HFF-Myc (cell line): ENCODE results near the gene EP400.
A peak's percentile ranks its signal among the peaks of the same experiment; 100 is the strongest.

Experiments
- DNase-seq: peaks from one replicate; pipeline ENCODE4 v3.0.0-alpha.2; 2011; ENCODE audit warnings: low read depth; ENCODE audit errors: extremely low read depth
- H3K4me3 ChIP-seq: replicated peaks from 2 replicates; pipeline ENCODE4 v1.5.1; 2011; ENCODE audit warnings: low read depth, mild to moderate bottlenecking, control low read depth, low read length
- TF ChIP-seq, protein P1 (sequence below): IDR thresholded peaks from 2 replicates; pipeline ENCODE4 v1.5.1; 2012; ENCODE audit warnings: mild to moderate bottlenecking, low read depth, low read length, control low read depth; ENCODE audit errors: missing control alignments

EP400 gene

DNA sequence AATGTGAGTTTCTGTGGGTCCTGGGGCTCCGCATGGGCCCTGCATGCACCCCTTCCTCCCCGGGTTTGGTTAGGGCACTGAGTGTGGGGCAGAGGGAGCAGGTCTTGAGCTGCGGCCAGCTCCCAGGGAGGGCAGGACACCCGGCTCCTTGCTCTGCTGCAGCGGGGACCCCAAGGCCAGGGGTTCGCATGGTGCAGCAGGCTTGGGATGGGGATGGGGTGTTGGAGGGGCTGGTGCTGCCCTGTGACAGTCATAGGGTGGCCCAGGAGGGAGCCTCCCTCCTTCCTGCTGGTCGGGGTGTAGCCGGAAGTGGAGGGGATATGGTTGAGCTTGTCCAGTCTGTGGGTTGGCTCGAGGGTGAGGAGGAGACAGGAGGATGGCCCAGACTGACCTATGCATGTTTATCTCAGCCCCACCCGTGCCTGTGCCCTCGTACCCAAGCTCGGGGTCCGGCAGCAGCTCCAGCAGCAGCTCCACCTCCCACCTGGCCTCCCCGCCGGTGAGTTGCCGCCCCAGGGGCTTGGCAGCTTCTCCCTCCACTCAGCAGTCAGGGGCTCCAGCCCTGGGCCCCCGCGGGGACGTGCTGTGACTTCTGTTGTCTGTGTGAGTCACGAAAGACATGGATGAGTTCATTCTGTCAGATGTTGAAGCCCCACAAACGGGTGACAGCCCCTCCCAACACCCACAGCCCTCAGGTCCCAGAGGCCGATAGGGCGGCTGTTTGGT lies 39.3 kb upstream of the EP400 start:
- TF ChIP-seq, protein P1, sequence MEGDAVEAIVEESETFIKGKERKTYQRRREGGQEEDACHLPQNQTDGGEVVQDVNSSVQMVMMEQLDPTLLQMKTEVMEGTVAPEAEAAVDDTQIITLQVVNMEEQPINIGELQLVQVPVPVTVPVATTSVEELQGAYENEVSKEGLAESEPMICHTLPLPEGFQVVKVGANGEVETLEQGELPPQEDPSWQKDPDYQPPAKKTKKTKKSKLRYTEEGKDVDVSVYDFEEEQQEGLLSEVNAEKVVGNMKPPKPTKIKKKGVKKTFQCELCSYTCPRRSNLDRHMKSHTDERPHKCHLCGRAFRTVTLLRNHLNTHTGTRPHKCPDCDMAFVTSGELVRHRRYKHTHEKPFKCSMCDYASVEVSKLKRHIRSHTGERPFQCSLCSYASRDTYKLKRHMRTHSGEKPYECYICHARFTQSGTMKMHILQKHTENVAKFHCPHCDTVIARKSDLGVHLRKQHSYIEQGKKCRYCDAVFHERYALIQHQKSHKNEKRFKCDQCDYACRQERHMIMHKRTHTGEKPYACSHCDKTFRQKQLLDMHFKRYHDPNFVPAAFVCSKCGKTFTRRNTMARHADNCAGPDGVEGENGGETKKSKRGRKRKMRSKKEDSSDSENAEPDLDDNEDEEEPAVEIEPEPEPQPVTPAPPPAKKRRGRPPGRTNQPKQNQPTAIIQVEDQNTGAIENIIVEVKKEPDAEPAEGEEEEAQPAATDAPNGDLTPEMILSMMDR = no peak
- no peak for DNase-seq

DNA sequence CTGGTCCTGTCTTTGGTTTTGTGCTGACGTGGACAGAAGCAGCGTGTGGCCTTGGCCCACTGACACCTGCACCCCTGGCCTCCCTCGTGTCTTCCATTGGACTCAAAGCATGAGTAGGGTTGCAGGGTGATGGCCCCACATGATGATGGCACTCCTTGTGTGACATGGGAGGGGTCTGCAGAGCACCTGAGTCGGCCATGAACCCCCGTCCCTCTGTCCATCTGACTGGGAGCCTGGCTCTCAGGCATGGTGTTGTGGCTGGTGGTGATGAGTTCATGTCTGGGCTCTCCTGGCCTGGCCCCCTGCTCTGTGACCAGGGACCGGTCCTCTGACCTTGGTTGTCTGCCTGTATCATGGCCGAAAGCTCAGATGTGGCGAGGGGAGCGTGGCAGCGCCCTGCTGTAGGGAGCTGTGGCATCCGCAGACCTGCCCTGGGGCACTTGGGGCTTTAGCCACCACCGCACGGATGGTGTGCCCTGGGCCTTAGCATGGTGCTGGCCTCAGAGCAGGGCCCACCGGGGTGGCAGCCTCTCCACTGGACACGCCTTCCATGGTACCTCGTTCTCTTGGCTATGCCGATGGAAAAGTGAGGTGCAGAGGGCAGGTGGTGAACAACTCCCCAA lies 38.6 kb upstream of the EP400 start:
- no peak overlapping the region for H3K4me3 ChIP-seq
- no peak for DNase-seq
- TF ChIP-seq, protein P1 = no peak

More for the DNA sequence above, 39.3 kb upstream of the EP400 start:
- no peak overlapping the region for H3K4me3 ChIP-seq

DNA sequence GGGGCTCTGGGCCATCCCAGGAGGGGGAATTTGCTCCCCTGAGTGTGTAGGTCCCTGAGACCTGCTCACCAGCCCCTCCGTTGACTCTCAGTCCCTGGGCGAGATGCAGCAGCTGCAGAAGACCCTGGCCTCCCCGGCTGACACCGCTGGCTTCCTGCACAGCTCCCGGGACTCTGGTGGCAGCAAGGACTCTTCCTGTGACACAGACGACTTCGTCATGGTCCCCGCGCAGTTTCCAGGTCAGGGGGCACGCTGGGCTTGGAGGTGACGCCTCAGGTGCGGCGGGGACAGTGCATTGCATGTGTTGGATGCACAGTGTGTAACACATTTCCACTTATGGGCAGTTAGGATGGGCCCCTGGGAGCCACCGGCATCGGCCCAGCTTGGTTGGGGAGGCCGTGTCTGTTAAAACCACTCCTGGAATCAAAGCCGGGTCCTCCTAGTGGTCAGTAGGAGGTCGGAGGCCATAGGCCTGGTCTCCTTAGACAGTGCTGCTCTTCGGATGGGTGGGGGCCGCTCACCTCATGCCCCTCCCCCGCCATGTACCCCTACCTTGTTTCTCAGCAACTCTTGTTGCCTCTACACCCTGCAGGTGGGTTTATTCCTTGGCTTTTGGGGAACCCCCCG lies 37.8 kb upstream of the EP400 start:
- H3K4me3 ChIP-seq = no peak overlapping the region
- DNase-seq = no peak
- TF ChIP-seq, protein P1 = no peak

DNA sequence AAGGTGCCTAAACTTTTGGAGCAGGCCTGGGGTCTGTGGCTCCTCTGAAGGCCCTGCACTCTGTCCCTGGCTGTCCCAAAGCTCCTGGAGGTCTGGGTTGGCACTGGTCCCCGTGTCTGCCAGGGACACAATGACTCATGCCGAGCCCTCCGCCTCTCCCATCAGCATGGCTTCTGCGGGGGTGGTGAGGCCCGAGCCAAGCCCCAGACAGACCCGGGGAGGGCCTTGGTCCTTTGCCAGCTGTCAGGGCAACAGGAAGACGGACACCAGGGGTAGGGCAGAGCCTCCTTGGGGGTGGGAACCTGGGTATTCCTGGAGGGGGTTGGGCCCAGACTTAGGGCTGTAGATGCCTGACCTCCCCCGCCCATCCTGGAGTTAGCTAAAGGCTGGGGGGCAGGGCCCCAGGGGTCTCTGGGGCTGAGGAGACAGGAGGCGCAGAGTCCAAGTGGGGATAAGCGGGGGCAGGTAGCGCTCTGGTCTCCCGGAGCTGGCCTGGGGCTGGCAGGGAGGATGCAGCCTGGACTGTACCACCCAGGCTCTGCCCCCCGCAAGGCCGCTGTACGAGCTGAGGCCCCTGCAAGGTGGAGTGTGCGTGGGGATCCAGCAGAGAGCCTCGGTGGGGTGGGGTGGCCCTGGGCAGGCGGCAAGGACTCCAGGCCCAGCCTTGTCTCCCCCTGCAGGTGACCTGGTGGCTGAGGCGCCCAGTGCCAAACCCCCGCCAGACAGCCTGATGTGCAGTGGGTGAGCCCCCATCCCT lies 37.0 kb upstream of the EP400 start:
- peak; percentile 72 for DNase-seq
- TF ChIP-seq, protein P1 = no peak
- no peak overlapping the region for H3K4me3 ChIP-seq

DNA sequence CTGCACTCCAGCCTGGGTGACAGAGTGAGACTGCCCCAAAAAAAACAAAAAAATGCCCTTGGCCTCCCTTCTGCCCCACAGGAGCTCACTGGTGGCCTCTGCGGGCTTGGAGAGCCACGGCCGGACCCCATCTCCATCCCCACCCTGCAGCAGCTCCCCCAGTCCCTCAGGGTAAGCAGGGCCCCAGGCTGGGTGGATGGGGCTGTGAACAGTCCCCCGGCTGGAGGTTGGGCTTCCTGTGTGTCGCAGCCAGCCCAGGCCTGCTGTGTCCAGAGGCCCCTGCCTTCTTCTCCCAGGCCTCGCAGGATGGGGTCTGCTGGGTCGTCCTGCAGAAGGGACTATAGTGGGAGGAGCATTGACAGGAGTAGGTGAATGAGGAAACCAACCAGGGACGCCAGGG lies 36.1 kb upstream of the EP400 start:
- DNase-seq = no peak
- no peak overlapping the region for H3K4me3 ChIP-seq

DNA sequence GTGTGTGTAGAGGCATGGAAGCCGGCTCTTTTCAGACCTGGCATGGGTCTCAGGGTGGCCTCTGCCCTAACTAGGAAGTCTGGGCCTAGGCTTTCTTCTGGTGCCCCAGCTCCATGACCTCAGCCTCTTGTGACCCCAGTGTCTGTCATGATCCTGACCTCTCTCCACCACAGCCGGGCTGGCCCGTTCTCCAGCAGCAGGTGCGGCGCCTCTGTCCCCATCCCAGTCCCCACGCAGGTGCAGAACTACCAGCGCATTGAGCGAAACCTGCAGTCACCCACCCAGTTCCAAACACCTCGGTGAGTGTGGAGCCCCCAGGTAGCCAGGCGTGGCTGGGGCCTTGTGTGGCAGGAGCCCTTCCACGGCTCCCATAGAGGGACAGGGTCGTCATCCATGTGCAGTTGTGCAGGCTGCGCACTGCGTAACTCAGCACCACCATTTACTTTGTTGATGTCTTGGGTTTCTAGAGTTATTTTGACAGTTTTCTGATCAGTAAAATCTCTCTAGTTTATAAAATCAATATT lies 35.5 kb upstream of the EP400 start:
- no peak overlapping the region for H3K4me3 ChIP-seq
- TF ChIP-seq, protein P1 = no peak
- no peak for DNase-seq

More for the DNA sequence above, 36.1 kb upstream of the EP400 start:
- TF ChIP-seq, protein P1 = no peak
